Right lung (tissue), 10 donors: ENCODE measurements around the gene RBM43. TPM values are rescaled to one million over a fixed set of nuclear protein-coding genes. Genes with fewer than 3 reads are reported as not detected.
"Not testable (repeated sequence)": the region's sequence is repeated elsewhere in the genome, so short reads cannot be mapped to it uniquely, and the experiment has no call there.

Experiments used
- DNase-seq, 2 donors: peaks; one replicate each; pipeline ENCODE4 v3.0.0-alpha.2; 2013
- long read RNA-seq, 8 donors: transcript quantifications; one replicate each; lab custom pipeline, GENCODE V29; 2026
- polyA plus RNA-seq, 5 donors: library from polyadenylated mRNA; unstranded; fragments of 120-200 nt; gene quantifications; one replicate each; pipeline versions ENCODE4 v1.2.1 to v1.2.3, GENCODE V29; 2013; ENCODE audit warnings: inconsistent platforms in 1 of 5, low replicate concordance in 1 of 5; ENCODE audit not compliant: insufficient read length in 5 of 5, insufficient read depth in 1 of 5

The RBM43 gene
- polyA plus RNA-seq, result 10 to 100 TPM; 15.1 to 26.0 (median 24.0) TPM
- long read RNA-seq, donor 1, full-length matches to known transcripts, result 8 of 8 reads
- long read RNA-seq, donor 1, partial matches to known transcripts, result 0 of 8 reads
- long read RNA-seq, donor 1, other reads (novel, unspliced or antisense), result 0 of 8 reads
- long read RNA-seq, donor 2, full-length matches to known transcripts, result 2 of 2 reads
- long read RNA-seq, donor 2, partial matches to known transcripts, result 0 of 2 reads
- long read RNA-seq, donor 2, other reads (novel, unspliced or antisense), result 0 of 2 reads
- long read RNA-seq, donor 3, full-length matches to known transcripts, result 4 of 4 reads
- long read RNA-seq, donor 3, partial matches to known transcripts, result 0 of 4 reads
- long read RNA-seq, donor 3, other reads (novel, unspliced or antisense), result 0 of 4 reads
- long read RNA-seq, donor 4, full-length matches to known transcripts, result 3 of 3 reads
- long read RNA-seq, donor 4, partial matches to known transcripts, result 0 of 3 reads
- long read RNA-seq, donor 4, other reads (novel, unspliced or antisense), result 0 of 3 reads
- long read RNA-seq, donor 5, full-length matches to known transcripts, result 4 of 10 reads
- long read RNA-seq, donor 5, partial matches to known transcripts, result 6 of 10 reads
- long read RNA-seq, donor 5, other reads (novel, unspliced or antisense), result 0 of 10 reads
- long read RNA-seq, donor 6, full-length matches to known transcripts, result 7 of 7 reads
- long read RNA-seq, donor 6, partial matches to known transcripts, result 0 of 7 reads
- long read RNA-seq, donor 6, other reads (novel, unspliced or antisense), result 0 of 7 reads
- long read RNA-seq, donor 7, full-length matches to known transcripts, result 1 of 1 reads
- long read RNA-seq, donor 7, partial matches to known transcripts, result 0 of 1 reads
- long read RNA-seq, donor 7, other reads (novel, unspliced or antisense), result 0 of 1 reads
- long read RNA-seq, donor 8, full-length matches to known transcripts, result 2 of 2 reads
- long read RNA-seq, donor 8, partial matches to known transcripts, result 0 of 2 reads
- long read RNA-seq, donor 8, other reads (novel, unspliced or antisense), result 0 of 2 reads

DNA sequence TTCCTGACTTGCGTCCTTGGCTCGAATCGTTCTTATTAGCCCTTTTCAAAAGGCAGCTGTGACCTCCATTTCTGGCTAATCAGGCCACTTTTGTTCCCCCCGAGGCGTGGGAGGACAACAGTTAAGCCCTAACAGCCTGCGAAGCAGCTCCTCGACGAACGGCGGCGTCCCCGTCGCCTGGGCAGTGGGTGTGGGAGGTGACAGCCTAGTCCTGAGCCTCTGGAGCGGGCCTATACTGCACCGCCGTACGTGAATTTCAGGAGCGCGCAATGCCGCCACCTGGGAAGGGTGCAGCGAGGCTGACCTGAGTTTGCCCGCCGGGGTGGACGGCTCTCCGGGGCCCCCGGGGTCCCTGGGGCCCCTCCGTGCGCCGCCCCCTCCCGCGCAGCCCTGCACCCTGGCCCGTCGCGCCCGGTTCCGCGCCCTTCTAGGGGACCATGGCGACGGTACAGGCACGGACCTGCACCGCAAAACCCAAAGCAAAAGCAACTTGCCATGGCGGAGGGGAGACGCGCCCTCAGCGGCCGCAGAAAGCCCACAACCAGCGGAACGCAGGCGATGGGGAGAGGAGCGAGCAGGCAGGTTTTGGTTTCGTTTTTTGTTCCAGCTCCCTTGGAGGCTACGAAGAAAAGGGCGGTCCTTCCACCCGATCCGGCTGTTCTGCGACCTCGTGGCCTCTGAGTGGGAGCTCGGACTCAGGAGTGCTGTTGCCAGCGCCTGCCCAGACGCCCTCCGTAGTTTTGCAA, at the start of gene RBM43:
Gene RBM43 (minus strand): TSS at position 633 of the 746 bp plus-strand sequence. CDS start 136 bp downstream, at position 497.
- DNase-seq, result peak; percentile 91 to 92

DNA sequence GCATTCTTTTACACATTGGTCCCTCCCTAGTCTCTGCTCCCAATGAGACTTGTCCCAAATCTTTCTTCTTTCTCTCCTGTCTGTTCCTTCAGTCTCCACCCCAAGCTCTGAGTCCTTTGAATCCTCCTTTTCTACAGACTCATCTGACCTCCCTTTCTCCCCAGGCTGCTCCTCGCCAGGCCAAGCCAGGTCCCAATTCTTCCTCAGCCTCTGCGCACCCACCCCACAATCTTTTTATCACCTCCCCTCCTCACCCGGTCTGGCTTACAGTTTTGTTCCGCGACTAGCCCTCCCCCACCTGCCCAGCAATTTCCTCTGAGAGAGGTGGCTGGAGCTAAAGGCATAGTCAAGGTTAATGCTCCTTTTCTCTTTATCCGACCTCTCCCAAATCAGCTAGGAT, 48.6 kb upstream of the RBM43 start:
- not testable (repeated sequence) for DNase-seq

DNA sequence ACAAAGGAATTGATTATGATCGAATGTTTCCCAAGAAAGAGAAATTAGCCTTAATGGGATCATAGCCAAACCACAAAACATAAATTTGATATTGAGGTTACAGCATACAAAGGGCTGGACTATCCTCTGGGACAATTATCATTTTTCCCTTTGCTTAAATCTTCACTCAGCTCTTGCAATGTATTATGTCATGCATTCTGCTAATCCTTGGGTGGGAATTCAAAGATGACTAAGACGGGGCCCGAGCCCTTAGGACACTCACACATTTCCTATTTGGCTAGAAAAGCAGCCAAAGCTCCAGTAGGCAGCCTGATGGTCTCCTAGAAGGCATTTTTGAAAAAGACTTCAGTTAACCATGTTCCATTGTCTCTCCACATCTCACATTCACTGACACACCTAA, 45.0 kb upstream of the RBM43 start:
- no peak for DNase-seq

DNA sequence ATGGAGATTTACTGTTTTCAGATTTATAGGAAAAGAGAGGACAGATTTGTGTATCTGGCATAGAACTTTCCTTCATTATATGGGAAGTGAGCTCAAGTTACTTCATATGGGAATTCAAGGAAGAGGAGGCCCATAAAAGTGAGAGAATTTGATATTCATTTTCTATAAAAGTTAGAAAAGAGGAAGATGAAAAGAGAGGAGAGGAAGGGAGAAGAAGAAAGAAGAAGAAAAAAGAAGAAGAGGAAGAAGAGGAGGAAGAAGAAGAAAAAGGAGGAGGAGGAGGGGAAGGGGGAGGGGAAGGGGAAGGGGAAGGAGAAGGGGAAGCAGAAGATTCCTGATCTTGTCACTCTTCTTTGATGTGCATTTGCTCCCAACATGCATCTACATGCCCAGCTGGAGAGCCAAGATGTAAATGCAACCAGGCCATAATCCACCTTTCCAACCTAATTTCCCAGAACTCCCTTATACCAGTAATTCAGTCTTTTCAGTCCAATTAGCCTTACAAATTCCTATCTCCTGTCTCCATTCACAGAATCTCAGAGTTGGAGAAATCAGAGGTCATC, 43.5 kb upstream of the RBM43 start:
- DNase-seq, result no peak

DNA sequence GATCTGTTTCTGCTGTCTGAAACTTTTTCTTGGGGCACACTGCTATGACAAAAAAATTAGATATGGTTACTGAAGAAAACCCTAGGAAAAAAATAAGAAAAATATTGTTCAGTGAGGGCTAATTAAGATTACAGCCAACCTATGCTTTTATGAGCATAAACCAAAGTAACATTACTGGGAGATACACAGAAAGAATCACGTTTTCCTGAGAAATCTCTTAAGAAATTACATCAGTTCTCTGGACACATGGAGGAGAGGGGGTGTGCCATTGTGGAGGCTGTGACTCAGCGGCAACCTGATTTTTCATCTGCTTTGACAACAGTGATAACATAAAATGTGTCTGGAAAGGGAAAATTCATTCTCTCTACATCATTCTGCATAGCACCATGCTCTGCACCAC, 41.2 kb upstream of the RBM43 start:
- no peak for DNase-seq

DNA sequence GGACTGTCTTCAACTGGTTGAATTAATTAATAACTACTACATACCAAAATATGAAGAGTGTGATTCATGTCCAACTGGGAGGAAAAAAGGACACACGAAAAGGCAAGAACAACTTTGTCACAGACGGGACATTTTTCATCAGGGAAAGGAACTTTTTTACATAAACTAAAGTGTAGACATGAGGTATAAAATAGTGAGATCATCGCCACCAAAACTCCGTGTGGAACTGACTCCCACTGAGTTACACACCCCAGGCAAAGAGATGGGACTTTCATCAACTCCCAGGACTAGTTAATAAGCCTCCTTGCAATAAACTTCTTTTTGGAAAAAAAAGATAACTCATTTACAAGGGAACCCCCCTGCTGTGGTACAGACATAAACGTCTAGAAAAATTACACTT, 40.7 kb upstream of the RBM43 start:
- no peak for DNase-seq

DNA sequence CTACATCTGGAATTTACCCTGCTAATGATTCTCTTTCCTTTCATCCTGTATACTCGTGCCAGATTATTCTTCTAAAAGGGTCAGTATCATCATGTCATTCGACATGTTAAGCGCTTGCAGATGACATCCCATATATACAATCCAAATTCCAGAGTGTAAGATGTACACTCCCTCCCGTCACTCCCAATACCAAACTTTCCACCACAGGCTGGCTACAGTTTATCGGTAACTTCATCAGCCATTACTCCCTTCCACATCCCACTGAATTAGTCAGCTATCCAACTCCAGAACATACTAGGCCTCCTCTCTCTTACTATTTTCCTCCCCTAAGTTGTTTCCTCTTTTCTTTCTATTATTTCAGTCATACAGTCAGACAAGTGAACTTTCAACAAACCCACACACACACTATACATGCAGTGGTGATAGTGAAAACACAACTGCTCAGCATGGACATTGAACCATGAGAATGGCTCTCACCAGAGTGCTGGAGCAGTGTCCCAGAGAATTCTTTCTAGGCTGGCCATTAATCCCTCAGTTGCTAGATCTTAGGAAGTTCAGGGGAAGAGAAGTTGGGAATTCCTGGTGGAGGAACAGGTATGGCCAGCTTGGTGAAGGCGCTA, 38.4 kb upstream of the RBM43 start:
- DNase-seq, result no peak

DNA sequence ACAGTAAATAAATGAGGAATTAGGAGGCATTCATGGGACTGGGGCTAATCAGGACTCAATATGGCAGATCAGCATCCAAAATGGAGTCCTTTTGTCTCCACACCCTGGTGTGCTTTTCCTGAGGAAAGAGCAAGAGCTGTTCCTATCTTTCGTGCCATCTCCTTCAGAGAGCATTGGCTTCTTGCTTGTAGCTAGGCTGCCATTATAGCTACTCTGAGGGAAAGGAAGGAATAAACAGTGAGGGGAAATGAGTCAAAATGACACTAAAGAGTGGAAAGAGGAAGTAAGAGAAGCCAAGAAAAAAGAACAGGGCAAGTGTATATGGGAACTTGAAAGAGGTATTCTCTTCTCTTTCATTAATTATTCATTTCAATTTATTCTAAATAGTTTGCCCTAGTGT, 36.2 kb upstream of the RBM43 start:
- no peak for DNase-seq

DNA sequence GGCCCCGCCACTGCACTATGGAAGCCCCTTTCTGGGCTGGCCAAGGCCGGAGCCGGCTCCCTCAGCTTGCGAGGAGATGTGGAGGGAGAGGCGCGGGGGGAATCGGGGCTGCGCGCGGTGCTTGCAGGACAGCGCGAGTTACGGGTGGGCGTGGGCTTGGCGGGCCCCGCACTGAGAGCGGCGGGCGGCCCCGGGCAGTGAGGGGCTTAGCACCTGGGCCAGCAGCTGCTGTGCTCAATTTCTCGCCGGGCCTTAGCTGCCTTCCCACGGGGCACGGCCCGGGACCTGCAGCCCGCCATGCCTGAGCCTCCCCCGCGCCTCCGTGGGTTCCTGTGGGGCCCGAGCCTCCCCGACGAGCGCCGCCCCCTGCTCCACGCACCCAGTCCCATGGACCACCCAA, 34.3 kb upstream of the RBM43 start:
- not testable (repeated sequence) for DNase-seq

DNA sequence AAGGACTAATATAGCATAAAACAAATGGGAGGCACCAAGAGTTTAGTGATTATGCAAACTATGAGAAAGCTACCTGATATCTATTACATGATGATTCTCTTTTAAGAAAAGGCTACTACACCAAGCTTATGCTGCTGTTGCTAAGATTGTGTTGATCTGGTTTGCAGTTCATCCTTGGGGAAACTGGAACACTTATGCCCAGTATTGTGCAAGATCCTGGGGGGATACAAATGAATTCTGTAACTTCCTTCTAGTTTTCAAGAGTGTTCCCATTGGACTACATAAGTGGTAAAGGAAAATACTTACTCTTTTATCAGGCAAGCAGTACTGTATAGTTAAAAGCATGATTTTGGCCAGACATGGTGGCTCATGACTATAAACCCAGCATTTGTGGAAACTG, 30.9 kb upstream of the RBM43 start:
- no peak for DNase-seq

DNA sequence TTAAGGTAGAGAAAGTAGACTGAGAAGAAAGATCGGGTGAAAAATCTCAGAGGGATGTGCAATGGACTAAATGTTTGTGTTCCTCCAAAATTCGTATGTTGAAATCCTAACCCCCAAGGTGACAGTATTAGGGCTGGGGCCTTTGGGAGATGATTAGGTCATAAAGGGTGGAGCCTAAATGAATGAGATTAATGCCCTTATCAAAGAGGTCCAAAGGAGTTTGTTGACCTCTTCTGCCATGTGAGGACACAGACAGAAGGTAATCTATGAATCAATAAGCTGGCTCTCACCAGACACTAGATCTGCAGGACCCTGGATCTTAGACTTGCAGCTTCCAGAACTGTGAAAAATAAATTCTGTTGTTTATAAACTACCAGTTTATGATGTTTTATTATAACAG, 30.5 kb upstream of the RBM43 start:
- DNase-seq, result no peak

DNA sequence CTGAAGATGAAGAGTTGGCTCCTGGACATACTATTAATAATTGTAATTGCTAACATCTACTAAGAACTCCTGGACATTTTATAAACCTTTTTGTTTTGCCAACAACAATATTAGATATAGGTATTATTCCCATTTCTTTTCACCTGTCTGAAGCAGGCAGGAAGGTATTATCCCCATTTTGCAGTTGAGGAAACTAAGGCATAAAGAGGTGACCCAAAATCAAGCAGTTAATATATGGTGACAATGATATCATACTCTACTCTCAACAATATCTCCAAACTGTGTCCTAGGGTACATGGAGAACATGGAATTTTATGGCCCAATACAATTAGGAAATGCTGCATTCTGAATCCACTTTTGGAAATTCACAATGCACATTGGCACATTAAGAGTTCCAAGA, 29.6 kb upstream of the RBM43 start:
- no peak for DNase-seq

DNA sequence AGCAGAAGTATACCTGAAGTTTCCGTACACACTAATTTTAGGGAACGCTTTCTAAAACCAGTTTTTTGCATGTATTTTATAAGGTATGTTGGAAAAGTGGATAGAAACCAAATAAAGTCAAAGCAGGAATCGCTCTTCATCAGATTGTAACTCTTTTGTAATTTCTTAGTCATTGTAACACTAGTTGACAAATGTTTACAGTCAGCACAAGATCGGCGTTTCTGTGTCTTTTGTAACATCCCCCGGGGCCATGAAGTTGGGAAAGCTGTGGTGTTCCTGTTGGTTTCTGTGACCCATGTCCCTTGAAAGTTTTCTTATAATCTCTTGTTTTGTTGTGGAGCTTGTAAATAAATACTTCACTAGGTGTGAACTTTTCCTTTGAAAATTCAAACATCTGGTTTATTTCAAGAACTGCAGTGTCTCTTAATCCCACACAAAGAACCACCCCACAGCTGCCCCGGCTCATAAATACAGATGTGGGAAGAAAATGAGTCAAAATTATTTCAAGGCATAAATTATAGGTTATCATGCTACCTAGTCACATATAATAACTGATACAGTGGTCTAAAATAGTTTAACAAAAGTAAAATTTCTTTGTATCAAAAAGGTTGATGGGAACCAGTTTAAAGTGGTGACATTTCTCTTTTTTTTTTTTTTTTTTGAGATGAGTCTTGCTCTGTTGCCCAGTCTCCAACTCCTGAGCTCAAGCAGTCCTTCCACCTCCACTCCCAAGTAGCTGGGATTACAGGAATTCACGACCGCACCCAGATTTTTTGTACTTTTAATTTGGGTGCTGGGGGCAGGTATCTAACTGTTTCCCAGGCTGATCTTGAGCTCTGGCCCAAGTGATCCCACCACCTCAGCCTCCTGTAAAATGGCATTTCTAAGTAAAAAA, 28.6 kb upstream of the RBM43 start:
- DNase-seq, result peak; percentile 63 to 65

DNA sequence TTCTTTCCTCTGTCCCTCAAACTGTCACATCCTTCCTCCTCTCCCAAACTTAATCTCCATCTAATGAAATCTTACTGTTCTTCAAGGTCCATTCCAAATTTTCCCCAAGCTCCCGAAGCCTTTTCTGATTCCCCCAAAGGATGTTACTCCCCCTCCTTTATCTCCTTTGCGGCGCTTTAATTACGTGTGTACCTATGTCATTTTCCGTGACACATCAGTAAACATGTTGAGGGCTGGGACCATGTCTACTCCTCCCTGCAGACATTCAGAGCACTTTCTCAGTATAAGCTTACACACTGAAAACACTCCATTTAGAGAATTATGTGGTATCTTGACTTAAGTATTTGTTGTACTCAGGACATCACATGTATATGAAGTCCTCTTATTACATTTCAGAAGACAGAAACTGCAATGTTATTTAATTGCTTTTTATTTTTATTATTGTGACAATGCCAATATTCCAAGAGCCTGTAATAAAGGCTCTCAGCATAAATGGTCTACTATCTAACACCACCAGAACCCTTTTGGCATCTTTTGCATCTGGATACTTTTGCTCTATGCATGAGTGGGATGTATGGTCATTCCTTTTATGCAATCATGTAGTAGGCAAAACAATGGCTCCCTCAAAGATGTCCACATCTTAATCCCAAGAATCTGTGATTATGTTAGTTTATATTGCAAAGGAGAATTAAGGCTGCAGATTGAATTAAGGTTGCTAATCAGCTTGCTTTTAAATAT, 26.0 kb upstream of the RBM43 start:
- DNase-seq, result no peak

DNA sequence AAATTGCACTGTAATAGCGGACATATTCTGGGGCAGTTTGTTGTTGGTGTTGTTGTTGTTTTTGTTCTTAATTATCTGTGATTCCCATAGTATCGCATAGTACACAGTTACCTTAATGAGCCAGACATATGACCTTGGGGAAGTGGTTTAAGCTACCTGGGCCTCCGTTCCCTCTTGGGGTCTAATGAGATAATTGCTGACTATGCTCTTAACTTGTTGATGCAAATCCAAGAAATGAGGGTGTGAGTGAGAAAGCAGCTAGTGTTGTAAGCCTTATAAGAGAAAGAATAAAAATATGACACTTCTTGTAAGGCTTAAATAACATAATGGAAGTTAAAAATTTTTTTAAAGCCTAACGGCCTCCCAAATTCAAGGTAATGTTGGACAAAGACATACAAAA, 20.7 kb upstream of the RBM43 start:
- DNase-seq, result no peak

DNA sequence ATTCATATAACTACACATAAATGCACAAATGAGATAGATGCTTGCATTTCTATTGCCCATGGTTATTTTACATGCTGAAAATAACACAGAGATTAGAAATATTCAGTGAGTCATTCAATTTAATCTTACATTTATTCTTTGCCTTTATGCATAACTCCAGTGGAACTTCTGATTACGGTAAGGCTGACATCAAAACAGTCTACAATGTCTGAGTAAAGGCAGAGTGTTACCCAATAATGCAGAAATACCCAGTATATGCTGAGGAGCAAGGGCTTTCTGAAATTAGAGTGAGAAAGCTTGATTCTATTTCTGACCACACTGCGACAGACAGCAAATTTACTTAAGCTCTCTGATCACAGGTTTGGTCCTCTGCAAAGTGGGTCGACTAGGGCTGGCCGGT, 18.6 kb upstream of the RBM43 start:
- DNase-seq, result no peak

DNA sequence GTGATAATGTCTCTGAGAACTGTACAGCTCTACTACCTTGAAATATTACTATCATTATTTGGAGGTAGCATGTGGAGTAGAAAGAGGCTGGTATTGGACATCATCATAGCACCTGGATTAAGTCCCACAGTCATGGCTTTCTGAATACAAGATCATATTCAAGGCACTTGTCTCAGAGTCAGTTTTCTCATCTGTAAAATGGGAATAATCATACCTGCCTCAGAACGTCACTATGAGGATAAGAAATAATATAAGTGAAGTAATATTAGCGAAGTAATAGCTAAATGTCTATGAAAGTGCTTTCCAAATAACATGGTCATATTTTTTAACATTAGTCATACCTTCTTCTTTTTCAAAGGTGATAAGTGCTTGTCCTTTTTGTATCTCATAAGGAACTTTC, 16.8 kb upstream of the RBM43 start:
- no peak for DNase-seq

DNA sequence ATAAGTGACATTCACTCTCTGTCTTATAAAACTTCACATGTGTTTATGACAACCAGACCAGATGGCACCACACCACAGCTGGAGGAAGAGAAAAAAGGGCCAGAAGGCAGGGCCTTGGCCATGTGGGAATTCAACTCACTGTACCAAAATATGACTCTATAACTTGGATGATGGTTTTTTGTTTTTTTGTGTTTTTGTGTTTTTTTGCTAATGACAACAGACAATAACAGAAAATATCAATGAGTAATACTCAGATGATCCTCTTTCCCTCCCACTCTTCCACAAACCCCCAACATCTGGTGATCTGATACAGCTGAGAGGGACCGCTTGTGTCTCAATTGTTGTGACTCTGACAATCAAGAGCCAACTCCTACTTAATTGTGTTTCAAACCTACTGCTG, 15.4 kb upstream of the RBM43 start:
- DNase-seq, result no peak

DNA sequence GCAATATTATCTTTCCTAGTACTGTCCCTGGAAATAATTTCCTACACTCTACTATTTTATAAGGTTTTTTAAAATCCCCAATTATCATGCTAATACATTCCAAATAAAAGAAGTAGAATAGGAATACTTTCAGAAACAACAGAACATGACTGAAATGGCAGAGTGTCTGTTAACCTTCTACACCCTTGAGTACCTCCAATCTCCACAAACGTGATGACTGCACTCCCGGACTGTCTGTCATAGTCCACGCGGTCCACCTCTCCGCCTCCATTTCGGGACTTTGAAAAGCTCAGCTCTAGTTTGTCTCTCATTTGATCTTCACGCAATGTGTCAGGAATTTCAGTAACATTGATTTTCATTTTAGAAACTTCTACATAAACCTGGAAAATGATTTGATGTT, 13.6 kb upstream of the RBM43 start:
- DNase-seq, result no peak
